GM15510 (cell line): ENCODE measurements around the gene TIMM17A.

Experiments
- POLR2A ChIP-seq: IDR thresholded peaks from 3 replicates; pipeline ENCODE4 v1.6.1; 2011; ENCODE audit warnings: borderline replicate concordance; ENCODE audit not compliant: insufficient read length; ENCODE audit errors: extremely low read depth

TIMM17A gene

GRCh38 chr1:202014060-202014459 lies 58.8 kb downstream of the TIMM17A start:
- no peak for TF ChIP-seq POLR2A

GRCh38 chr1:202014915-202015661 lies 59.8 kb downstream of the TIMM17A start:
- TF ChIP-seq POLR2A = no peak

- no peak for TF ChIP-seq POLR2A
Observed at GRCh38 chr1:202015662-202015937, 60.3 kb downstream of the TIMM17A start.

GRCh38 chr1:202016022-202016810 lies 60.9 kb downstream of the TIMM17A start:
- TF ChIP-seq POLR2A = no peak

GRCh38 chr1:202016811-202017748 lies 61.8 kb downstream of the TIMM17A start:
- TF ChIP-seq POLR2A = no peak

- no peak for TF ChIP-seq POLR2A
Observed at GRCh38 chr1:202017749-202018467, 62.6 kb downstream of the TIMM17A start.

GRCh38 chr1:202018468-202019234 lies 63.3 kb downstream of the TIMM17A start:
- TF ChIP-seq POLR2A = no peak
